PFSK-1 (cell line): ENCODE results near the gene ARHGAP12.

Source experiments
- FOXP2 ChIP-seq: optimal IDR thresholded peaks from 2 replicates; pipeline ENCODE3; 2011; ENCODE audit warnings: borderline replicate concordance, control low read depth, inconsistent platforms; ENCODE audit not compliant: insufficient read depth; ENCODE audit errors: extremely low read length, extremely low read depth
- POLR2AphosphoS5 ChIP-seq: IDR thresholded peaks from 2 replicates; pipeline ENCODE4 v1.6.1; 2012; ENCODE audit warnings: low read depth, mild to moderate bottlenecking, control low read depth, low read length, moderate library complexity
- REST ChIP-seq, 2 experiments: IDR thresholded peaks; 2 replicates each; pipeline versions ENCODE4 v1.6.1 to v1.8.0; 2011 to 2012; ENCODE audit warnings: low read depth in 2 of 2, low read length in 2 of 2, control low read depth in 1 of 2, inconsistent platforms in 1 of 2, mild to moderate bottlenecking in 1 of 2, moderate library complexity in 1 of 2; ENCODE audit not compliant: insufficient read depth in 1 of 2
- SIN3A ChIP-seq: IDR thresholded peaks from 2 replicates; pipeline ENCODE4 v1.6.1; 2012; ENCODE audit warnings: mild to moderate bottlenecking, low read length, moderate library complexity, borderline replicate concordance; ENCODE audit not compliant: insufficient read depth
- TAF1 ChIP-seq: IDR thresholded peaks from 2 replicates; pipeline ENCODE4 v1.6.1; 2012; ENCODE audit warnings: low read length, control low read depth, borderline replicate concordance; ENCODE audit not compliant: insufficient read depth

Gene ARHGAP12

GRCh38 chr10:31756729-31757110, 171.9 kb downstream of the ARHGAP12 start:
- TF ChIP-seq POLR2AphosphoS5 (no peak), SIN3A (no peak), FOXP2 (no peak), TAF1 (no peak), REST (IDR thresholded peaks at IDR 0.05; ENCODE audit: insufficient read depth in 1 of 2, low read depth in 2 of 2, low read length in 2 of 2) (no peak)

- no peak for TF ChIP-seq FOXP2
- no peak for TF ChIP-seq REST (IDR thresholded peaks at IDR 0.05; ENCODE audit: insufficient read depth in 1 of 2, low read depth in 2 of 2, low read length in 2 of 2)
- TF ChIP-seq TAF1: no peak
- TF ChIP-seq SIN3A: no peak
- no peak for TF ChIP-seq POLR2AphosphoS5
Observed at GRCh38 chr10:31756101-31756728, 172.4 kb downstream of the ARHGAP12 start.
